ENCODE data around the gene RIMS1.
A peak's percentile ranks its signal among the peaks of the same experiment; 100 is the strongest.

The RIMS1 gene

DNA sequence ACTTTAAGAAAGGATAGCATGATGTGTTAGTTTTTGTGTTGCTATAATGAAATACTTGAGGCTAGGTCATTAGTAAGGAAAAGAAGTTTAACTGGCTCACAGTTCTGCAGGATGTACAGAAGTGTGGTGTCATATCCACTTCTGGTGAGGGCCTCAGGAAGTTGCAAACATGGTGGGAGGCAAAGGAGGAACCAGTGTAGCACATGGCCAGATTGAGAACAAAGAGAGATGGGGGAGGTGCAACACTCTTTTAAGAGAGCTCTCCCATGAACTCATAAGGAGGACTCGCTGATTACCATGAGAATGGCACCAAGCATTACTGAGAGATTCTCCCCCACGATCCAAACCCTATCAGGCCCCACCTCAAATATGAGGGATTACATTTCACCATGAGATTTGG is 265.4 kb downstream of the RIMS1 start:
- peaks cover 37% of the 10 kb centered on the region for H3K9me3 ChIP-seq (ENCODE audit: control insufficient read depth, insufficient read depth, low read length)
- H3K4me3 ChIP-seq (ENCODE audit: low read depth, low read length): no peak overlapping the region
- H3K9ac ChIP-seq (ENCODE audit: low read depth, low read length): no peak overlapping the region
- no peak overlapping the region for H3K27ac ChIP-seq (ENCODE audit: low read depth, low read length)
- H3K27me3 ChIP-seq (ENCODE audit: control insufficient read depth, insufficient read depth, low read length): no peaks in the 10 kb centered on the region
- H3K4me1 ChIP-seq (ENCODE audit: control insufficient read depth, insufficient read depth, low read length): no peaks in the 10 kb centered on the region
- no peaks in the 10 kb centered on the region for H3K36me3 ChIP-seq (ENCODE audit: control insufficient read depth, insufficient read depth, low read length)

DNA sequence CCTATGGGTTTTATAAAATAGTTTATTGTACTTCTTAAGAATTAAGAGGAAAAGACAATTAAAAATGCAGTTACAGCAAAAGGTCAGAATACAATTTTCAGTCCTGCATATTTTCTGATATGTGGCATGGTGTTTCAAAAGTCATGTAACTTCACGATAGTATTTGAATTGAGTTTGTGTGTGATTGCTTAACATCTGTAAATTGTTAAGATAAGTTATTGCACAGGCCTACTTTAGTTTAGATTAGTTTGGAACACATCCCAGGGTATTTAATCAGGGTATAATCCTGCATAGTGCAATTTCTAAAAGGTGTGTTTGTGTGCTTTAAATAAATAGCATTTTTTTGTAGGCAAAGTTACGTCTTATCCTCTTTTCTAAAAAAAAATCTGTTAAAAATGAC is 289.6 kb downstream of the RIMS1 start:
- Histone ChIP-seq H3K27ac (ENCODE audit: low read depth, low read length) (no peak overlapping the region), H3K4me3 (ENCODE audit: low read depth, low read length) (no peak overlapping the region), H3K4me1 (ENCODE audit: control insufficient read depth, insufficient read depth, low read length) (no peaks in the 10 kb centered on the region), H3K36me3 (ENCODE audit: control insufficient read depth, insufficient read depth, low read length) (no peaks in the 10 kb centered on the region), H3K27me3 (ENCODE audit: control insufficient read depth, insufficient read depth, low read length) (peaks cover 6% of the 10 kb centered on the region), H3K9ac (ENCODE audit: low read depth, low read length) (no peak overlapping the region), H3K9me3 (ENCODE audit: control insufficient read depth, insufficient read depth, low read length) (no peaks in the 10 kb centered on the region)

DNA sequence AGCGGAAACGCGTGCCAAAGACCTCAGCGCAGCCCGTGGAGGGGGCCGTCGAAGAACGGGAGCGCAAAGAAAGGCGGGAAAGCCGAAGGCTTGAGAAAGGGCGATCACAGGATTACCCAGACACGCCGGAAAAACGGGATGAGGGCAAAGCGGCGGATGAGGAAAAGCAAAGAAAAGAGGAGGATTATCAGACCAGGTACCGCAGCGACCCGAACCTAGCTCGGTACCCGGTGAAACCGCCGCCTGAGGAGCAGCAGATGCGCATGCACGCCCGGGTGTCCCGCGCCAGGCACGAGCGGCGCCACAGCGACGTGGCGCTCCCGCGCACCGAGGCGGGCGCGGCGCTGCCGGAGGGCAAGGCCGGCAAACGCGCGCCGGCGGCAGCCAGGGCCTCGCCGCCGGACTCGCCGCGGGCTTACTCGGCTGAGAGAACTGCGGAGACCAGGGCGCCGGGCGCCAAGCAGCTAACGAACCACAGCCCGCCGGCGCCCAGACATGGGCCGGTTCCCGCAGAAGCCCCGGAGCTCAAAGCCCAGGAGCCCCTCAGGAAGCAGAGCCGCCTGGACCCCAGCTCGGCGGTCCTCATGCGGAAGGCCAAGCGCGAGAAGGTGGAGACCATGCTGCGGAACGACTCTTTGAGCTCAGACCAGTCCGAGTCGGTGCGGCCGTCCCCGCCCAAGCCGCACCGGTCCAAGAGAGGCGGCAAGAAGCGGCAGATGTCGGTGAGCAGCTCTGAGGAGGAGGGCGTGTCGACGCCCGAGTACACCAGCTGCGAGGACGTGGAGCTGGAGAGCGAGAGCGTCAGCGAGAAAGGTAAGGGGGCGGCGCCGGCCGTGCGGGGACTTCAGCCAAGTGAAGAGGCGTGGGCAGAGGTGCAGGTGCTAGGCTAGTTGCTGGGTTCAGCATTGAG is 296.2 kb downstream of the RIMS1 start:
- Histone ChIP-seq H3K36me3 (ENCODE audit: control insufficient read depth, insufficient read depth, low read length) (no peaks in the 10 kb centered on the region), H3K4me1 (ENCODE audit: control insufficient read depth, insufficient read depth, low read length) (peaks cover 4% of the 10 kb centered on the region; the same call in 1 of the 2 replicates), H3K27me3 (ENCODE audit: control insufficient read depth, insufficient read depth, low read length) (peaks cover 46% of the 10 kb centered on the region), H3K9me3 (ENCODE audit: control insufficient read depth, insufficient read depth, low read length) (peaks cover 7% of the 10 kb centered on the region; the same call in 1 of the 2 replicates), H3K27ac (ENCODE audit: low read depth, low read length) (no peak overlapping the region), H3K9ac (ENCODE audit: low read depth, low read length) (peak overlapping the region; percentile 3; the same call in 1 of the 2 replicates), H3K4me3 (ENCODE audit: low read depth, low read length) (peak overlapping the region; percentile 64)

DNA sequence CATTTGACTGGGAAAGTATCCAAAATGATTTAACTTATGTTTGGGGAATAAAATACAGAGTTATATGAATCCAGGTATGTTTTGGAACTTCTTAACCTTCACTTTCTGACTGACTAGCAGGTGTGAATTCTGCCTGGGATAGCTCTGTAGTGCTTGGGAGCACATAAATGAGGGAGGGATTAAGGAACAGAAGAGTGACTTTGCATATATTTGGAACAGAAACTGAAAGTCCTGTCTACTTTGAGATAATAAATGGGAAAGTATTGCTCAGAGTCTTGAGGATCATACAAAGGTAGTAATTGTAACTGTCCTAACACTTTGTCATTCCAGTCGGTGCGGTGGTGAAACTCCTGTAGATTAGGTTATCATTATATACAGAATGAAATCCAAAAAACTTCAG is 317.6 kb downstream of the RIMS1 start:
- no peak overlapping the region for H3K4me3 ChIP-seq (ENCODE audit: low read depth, low read length)

DNA sequence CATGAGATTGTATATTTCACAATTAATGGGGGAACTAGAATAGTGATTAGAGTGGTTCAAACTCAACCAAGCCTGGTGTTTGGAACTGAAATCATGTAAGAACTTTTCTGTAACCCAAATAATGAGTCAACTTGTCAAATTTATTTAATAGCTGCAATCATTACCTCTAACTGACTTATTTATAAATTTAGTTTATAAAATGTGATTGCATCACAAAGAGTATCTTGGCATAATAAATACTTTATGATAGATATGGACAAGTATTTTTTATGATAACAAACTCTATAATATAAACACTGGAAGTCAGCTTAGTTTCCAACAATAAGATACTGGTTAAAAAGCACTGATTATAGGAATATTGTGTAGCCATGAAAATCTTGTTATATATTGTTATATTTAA is 319.1 kb downstream of the RIMS1 start:
- Histone ChIP-seq H3K9me3 (ENCODE audit: control insufficient read depth, insufficient read depth, low read length) (no peaks in the 10 kb centered on the region), H3K9ac (ENCODE audit: low read depth, low read length) (no peak overlapping the region), H3K27me3 (ENCODE audit: control insufficient read depth, insufficient read depth, low read length) (no peaks in the 10 kb centered on the region), H3K4me1 (ENCODE audit: control insufficient read depth, insufficient read depth, low read length) (peaks cover 13% of the 10 kb centered on the region), H3K36me3 (ENCODE audit: control insufficient read depth, insufficient read depth, low read length) (no peaks in the 10 kb centered on the region), H3K27ac (ENCODE audit: low read depth, low read length) (no peak overlapping the region), H3K4me3 (ENCODE audit: low read depth, low read length) (no peak overlapping the region)

More for the DNA sequence above, 317.6 kb downstream of the RIMS1 start:
- Histone ChIP-seq H3K27me3 (ENCODE audit: control insufficient read depth, insufficient read depth, low read length) (no peaks in the 10 kb centered on the region), H3K9ac (ENCODE audit: low read depth, low read length) (no peak overlapping the region), H3K9me3 (ENCODE audit: control insufficient read depth, insufficient read depth, low read length) (no peaks in the 10 kb centered on the region), H3K27ac (ENCODE audit: low read depth, low read length) (no peak overlapping the region), H3K4me1 (ENCODE audit: control insufficient read depth, insufficient read depth, low read length) (peaks cover 11% of the 10 kb centered on the region), H3K36me3 (ENCODE audit: control insufficient read depth, insufficient read depth, low read length) (no peaks in the 10 kb centered on the region)

DNA sequence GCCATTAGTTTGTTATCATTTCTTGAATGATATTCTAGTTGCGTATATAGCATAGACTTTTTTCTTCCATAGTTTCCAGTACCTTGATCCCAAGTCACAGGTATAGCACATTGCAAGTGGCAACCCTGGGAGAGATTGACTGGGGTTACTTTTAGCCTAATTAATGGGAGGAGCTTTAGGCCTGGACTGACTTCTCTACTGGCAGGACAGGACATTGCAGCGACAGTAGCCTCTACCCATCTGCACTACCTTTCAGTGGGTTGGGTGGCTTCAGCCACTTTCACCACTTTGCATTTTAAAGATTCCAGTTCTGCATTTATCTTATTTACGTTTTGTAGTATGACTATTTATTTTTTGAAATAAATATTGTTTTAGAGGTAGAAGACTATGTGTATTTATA is 320.3 kb downstream of the RIMS1 start:
- H3K27ac ChIP-seq (ENCODE audit: low read depth, low read length): no peak overlapping the region
- H3K9me3 ChIP-seq (ENCODE audit: control insufficient read depth, insufficient read depth, low read length): no peaks in the 10 kb centered on the region
- H3K27me3 ChIP-seq (ENCODE audit: control insufficient read depth, insufficient read depth, low read length): no peaks in the 10 kb centered on the region
- H3K9ac ChIP-seq (ENCODE audit: low read depth, low read length): no peak overlapping the region
- H3K36me3 ChIP-seq (ENCODE audit: control insufficient read depth, insufficient read depth, low read length): no peaks in the 10 kb centered on the region
- no peak overlapping the region for H3K4me3 ChIP-seq (ENCODE audit: low read depth, low read length)
- peaks cover 13% of the 10 kb centered on the region for H3K4me1 ChIP-seq (ENCODE audit: control insufficient read depth, insufficient read depth, low read length)

DNA sequence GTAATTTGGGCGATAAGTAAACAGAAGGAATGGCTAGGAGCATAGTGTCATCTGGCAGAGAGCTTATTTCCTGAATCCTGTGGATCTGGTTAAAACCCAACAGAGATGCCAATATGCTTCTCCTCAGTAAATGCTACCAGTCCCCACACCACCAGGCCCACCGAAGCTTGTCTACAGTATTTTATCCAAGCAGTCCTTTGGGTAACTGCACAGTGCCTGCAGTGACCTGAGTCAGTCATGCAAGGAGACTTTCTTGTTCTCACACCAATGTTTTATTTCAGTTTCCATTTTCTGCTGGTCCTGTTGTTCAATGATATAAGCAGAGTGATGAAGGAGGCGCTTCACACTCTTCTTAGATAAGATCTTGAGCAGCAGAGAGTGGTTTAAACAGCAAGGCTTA is 326.3 kb downstream of the RIMS1 start:
- H3K9me3 ChIP-seq (ENCODE audit: control insufficient read depth, insufficient read depth, low read length): no peaks in the 10 kb centered on the region
- peaks cover 13% of the 10 kb centered on the region for H3K4me1 ChIP-seq (ENCODE audit: control insufficient read depth, insufficient read depth, low read length)
- no peaks in the 10 kb centered on the region for H3K36me3 ChIP-seq (ENCODE audit: control insufficient read depth, insufficient read depth, low read length)
- no peak overlapping the region for H3K4me3 ChIP-seq (ENCODE audit: low read depth, low read length)
- H3K27me3 ChIP-seq (ENCODE audit: control insufficient read depth, insufficient read depth, low read length): no peaks in the 10 kb centered on the region
- H3K27ac ChIP-seq (ENCODE audit: low read depth, low read length): no peak overlapping the region
- H3K9ac ChIP-seq (ENCODE audit: low read depth, low read length): no peak overlapping the region

DNA sequence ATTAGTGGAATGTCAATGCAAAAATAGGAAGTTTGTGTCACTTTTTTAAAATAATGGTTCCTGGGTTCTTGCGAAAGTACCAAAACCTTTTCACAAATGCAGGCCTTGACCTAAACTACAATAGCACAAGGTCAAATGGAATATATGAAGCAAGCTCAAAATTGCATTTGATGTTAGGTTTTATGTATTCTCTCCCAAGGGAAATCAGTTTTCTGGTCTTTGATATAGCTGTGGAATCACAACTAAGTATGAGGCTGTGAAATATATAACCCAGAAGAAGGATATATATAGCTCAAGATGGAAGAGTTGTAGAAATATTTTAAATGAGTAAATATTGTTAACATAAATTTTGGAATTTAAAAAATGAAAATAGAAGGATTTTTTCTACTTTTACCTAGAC is 327.3 kb downstream of the RIMS1 start:
- Histone ChIP-seq H3K27ac (ENCODE audit: low read depth, low read length) (no peak overlapping the region), H3K9ac (ENCODE audit: low read depth, low read length) (no peak overlapping the region), H3K27me3 (ENCODE audit: control insufficient read depth, insufficient read depth, low read length) (no peaks in the 10 kb centered on the region), H3K4me3 (ENCODE audit: low read depth, low read length) (no peak overlapping the region), H3K36me3 (ENCODE audit: control insufficient read depth, insufficient read depth, low read length) (no peaks in the 10 kb centered on the region), H3K9me3 (ENCODE audit: control insufficient read depth, insufficient read depth, low read length) (no peaks in the 10 kb centered on the region), H3K4me1 (ENCODE audit: control insufficient read depth, insufficient read depth, low read length) (peaks cover 5% of the 10 kb centered on the region)

DNA sequence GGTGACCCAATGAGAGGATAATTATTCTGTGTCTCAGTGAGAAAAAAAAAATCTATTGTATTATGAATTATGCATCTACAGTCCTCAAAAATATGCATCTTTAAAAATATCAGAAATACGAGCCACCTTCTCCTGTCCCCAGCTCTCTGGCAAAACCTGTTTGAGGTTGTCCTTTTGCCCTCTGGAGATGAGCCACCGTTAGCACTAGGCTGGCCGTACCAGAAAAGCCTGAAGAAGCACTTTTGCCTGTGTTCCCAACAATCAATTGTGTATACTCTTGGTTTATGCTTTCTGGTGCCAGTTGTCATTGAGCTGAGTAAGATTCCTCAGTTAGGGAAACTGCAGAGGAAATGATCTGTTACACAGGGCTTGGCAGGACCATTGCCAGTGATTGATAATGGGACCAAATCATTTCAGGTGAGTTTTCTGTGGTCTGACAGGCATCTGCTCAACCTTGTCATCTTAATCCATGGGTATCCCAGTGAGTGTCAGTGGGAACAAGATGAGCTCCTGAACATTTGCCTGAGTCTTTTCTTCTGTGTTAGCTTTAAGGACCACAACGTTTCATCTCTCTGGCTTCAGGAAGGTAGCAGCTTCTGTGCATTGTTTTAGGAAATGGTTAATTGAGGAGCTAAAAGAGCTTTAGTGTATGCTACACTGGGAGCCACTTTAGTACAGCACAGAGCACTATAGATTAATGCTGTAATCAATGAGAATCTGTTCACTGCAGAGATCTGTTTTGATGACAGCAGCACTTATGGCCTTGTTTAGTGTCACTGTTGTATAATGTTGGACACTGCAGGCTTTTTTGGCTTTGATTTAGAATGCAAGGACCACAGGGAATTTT is 330.1 kb downstream of the RIMS1 start:
- H3K4me3 ChIP-seq (ENCODE audit: low read depth, low read length): no peak overlapping the region
- H3K9me3 ChIP-seq (ENCODE audit: control insufficient read depth, insufficient read depth, low read length): no peaks in the 10 kb centered on the region
- no peaks in the 10 kb centered on the region for H3K27me3 ChIP-seq (ENCODE audit: control insufficient read depth, insufficient read depth, low read length)
- H3K9ac ChIP-seq (ENCODE audit: low read depth, low read length): no peak overlapping the region
- no peak overlapping the region for H3K27ac ChIP-seq (ENCODE audit: low read depth, low read length)
- H3K4me1 ChIP-seq (ENCODE audit: control insufficient read depth, insufficient read depth, low read length): no peaks in the 10 kb centered on the region; the same call in 1 of the 2 replicates
- no peaks in the 10 kb centered on the region for H3K36me3 ChIP-seq (ENCODE audit: control insufficient read depth, insufficient read depth, low read length)

DNA sequence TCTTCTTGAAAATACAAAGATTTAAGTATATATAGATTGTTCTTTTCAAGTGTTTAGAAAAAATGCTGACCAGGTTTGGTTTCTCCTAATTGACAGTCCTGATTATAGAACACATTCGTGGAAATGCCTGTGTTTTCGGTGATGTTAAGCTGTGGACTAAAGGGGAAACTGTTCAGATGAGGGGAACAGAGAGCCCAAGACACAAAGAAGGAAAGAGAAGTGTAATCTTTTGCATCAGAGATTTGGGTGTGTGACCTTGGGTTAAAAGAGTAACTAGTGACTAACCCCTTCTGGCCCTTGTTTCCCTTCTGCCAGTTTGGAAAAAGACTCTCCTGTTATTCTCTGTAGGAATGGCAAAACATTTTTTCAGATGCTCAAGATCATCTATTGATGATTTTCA is 331.3 kb downstream of the RIMS1 start:
- Histone ChIP-seq H3K9me3 (ENCODE audit: control insufficient read depth, insufficient read depth, low read length) (no peaks in the 10 kb centered on the region), H3K4me3 (ENCODE audit: low read depth, low read length) (no peak overlapping the region), H3K9ac (ENCODE audit: low read depth, low read length) (no peak overlapping the region), H3K4me1 (ENCODE audit: control insufficient read depth, insufficient read depth, low read length) (no peaks in the 10 kb centered on the region; the same call in 1 of the 2 replicates), H3K27me3 (ENCODE audit: control insufficient read depth, insufficient read depth, low read length) (no peaks in the 10 kb centered on the region), H3K27ac (ENCODE audit: low read depth, low read length) (no peak overlapping the region), H3K36me3 (ENCODE audit: control insufficient read depth, insufficient read depth, low read length) (no peaks in the 10 kb centered on the region)

DNA sequence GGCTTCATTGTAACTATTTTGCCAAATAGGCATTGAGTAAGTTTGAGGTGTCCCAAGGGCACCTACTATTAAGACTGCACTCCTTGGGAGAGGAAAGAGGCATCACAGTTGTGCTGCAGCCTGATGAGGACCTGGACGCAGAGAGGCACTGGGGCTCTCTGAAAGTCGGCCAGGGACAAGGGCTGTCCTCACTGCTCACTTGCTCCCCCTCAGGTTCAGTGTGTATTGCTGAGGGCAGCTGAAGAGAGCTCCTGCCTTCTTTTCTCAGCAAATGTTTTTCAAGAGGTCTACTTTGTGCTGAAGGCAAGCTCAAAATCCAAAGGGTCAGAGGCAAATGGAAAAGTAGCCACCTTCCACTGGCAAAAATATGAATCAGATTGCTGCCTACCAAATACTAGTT is 331.8 kb downstream of the RIMS1 start:
- Histone ChIP-seq H3K36me3 (ENCODE audit: control insufficient read depth, insufficient read depth, low read length) (no peaks in the 10 kb centered on the region), H3K27me3 (ENCODE audit: control insufficient read depth, insufficient read depth, low read length) (no peaks in the 10 kb centered on the region), H3K4me3 (ENCODE audit: low read depth, low read length) (no peak overlapping the region), H3K27ac (ENCODE audit: low read depth, low read length) (no peak overlapping the region), H3K9me3 (ENCODE audit: control insufficient read depth, insufficient read depth, low read length) (no peaks in the 10 kb centered on the region), H3K4me1 (ENCODE audit: control insufficient read depth, insufficient read depth, low read length) (no peaks in the 10 kb centered on the region; the same call in 1 of the 2 replicates), H3K9ac (ENCODE audit: low read depth, low read length) (no peak overlapping the region)
